Stimulated activated CD4-positive, alpha-beta T cell treated with anti-CD3 and anti-CD28 coated beads, Interleukin-2, amount 100 ng/mL, for 48 hours (primary cell): ENCODE measurements around the gene CT45A5.
"Not testable (repeated sequence)": the region's sequence is repeated elsewhere in the genome, so short reads cannot be mapped to it uniquely, and the experiment has no call there.

Source experiments
- DNase-seq, 2 donors: peaks; one replicate each; pipeline ENCODE4 v3.0.0-alpha.2; 2020

Gene CT45A5, protein sequence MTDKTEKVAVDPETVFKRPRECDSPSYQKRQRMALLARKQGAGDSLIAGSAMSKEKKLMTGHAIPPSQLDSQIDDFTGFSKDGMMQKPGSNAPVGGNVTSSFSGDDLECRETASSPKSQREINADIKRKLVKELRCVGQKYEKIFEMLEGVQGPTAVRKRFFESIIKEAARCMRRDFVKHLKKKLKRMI

DNA sequence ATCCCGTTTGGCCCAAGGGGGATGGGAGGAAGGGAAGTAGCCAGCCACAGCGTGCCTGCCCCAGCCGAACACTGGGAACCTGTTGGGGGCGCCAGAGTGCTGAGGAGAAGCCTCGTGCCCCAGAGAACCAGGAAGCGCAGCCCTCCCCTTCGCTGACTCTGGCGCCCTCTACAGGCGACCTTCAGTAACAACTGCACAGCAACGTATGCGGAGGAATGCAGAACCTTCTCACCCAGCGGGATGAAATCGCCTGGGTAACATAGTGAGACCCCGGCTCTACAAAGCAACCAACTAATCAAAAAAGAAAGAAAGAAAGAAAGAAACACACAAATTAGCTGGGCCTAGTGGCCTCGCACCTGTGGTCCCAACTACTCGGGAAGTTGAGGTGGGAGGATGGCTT lies at the start of gene CT45A5:
TSS of gene CT45A5 (minus strand) at position 101 of the 400 bp plus-strand sequence. CDS start 3,774 bp downstream, outside the sequence.
- DNase-seq, result not testable (repeated sequence)

DNA sequence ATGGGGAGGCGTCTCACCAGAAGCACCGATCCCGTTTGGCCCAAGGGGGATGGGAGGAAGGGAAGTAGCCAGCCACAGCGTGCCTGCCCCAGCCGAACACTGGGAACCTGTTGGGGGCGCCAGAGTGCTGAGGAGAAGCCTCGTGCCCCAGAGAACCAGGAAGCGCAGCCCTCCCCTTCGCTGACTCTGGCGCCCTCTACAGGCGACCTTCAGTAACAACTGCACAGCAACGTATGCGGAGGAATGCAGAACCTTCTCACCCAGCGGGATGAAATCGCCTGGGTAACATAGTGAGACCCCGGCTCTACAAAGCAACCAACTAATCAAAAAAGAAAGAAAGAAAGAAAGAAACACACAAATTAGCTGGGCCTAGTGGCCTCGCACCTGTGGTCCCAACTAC lies 34.6 kb upstream of the CT45A5 start, which contains the start of gene CT45A2:
TSS of gene CT45A2 (minus strand) at position 101 of the 400 bp plus-strand sequence. CDS start 3,747 bp downstream, outside the sequence.
- DNase-seq, result not testable (repeated sequence)

DNA sequence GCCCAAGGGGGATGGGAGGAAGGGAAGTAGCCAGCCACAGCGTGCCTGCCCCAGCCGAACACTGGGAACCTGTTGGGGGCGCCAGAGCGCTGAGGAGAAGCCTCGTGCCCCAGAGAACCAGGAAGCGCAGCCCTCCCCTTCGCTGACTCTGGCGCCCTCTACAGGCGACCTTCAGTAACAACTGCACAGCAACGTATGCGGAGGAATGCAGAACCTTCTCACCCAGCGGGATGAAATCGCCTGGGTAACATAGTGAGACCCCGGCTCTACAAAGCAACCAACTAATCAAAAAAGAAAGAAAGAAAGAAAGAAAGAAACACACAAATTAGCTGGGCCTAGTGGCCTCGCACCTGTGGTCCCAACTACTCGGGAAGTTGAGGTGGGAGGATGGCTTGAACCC lies 17.4 kb upstream of the CT45A5 start, which contains the start of gene CT45A6:
TSS of gene CT45A6 (minus strand) at position 101 of the 400 bp plus-strand sequence. CDS start 3,794 bp downstream, outside the sequence.
- not testable (repeated sequence) for DNase-seq

DNA sequence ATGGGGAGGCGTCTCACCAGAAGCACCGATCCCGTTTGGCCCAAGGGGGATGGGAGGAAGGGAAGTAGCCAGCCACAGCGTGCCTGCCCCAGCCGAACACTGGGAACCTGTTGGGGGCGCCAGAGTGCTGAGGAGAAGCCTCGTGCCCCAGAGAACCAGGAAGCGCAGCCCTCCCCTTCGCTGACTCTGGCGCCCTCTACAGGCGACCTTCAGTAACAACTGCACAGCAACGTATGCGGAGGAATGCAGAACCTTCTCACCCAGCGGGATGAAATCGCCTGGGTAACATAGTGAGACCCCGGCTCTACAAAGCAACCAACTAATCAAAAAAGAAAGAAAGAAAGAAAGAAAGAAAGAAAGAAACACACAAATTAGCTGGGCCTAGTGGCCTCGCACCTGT lies 17.2 kb downstream of the CT45A5 start, which contains the start of gene CT45A3:
TSS of gene CT45A3 (minus strand) at position 101 of the 400 bp plus-strand sequence. CDS start 3,747 bp downstream, outside the sequence.
- DNase-seq, result not testable (repeated sequence)

DNA sequence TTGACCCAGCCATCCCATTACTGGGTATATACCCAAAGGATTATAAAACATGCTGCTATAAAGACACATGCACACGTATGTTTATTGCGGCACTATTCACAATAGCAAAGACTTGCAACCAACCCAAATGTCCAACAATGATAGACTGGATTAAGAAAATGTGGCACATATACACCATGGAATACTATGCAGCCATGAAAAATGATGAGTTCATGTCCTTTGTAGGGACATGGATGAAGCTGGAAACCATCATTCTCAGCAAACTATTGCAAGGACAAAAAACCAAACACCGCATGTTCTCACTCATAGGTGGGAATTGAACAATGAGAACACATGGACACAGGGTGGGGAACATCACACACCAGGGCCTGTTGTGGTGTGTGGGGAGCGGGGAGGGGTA lies 40.6 kb downstream of the CT45A5 start:
- not testable (repeated sequence) for DNase-seq

DNA sequence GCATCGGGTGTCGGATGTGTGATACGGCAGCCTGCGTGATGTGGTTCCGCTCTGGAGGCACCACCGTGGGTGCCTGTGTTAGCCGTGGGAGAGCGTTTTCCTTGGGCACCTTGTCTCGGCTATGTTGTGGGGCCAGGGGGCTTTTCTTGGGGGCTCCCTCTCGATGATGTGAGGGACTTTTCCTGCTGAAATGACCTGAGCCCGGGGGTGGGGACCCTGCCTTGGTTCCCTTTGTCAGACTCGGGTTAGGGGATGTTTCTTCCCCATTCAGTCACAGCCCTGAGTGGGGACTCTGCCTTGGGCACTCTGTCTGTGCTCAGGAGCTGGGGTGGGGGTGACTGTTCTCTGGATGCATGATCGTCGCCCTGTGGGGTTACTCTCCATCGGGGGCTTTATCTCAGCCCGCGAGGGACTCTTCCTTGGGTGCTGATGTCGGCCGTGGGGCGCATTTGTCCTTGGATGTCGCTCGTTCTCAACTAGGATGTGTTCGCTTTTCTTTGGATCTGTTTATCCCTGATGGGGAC lies 44.0 kb downstream of the CT45A5 start:
- DNase-seq, result no peak

DNA sequence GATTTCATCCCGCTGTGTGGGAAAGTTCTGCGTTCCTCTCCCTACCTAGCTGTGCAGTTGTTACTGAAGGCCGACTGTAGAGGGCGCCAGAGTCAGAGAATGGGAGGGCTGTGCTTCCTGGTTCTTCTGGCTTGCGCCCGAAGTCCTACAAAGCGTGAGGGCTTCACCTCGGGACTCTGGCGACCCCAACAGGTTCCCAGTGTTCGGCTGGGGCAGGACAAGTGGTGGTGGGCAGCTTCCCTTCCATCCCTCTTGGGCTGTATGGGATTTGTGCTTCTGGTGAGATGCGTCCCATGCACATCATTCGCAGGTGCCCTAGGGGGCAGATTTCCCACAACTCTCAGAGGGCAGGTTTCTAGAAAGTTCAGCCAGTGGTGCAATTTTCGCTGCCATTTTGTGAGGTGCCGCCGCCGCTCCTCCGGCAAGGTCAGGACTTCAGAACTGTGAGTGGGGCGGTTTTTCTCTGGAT lies 44.6 kb downstream of the CT45A5 start:
- peak; percentile 43 to 63 for DNase-seq

DNA sequence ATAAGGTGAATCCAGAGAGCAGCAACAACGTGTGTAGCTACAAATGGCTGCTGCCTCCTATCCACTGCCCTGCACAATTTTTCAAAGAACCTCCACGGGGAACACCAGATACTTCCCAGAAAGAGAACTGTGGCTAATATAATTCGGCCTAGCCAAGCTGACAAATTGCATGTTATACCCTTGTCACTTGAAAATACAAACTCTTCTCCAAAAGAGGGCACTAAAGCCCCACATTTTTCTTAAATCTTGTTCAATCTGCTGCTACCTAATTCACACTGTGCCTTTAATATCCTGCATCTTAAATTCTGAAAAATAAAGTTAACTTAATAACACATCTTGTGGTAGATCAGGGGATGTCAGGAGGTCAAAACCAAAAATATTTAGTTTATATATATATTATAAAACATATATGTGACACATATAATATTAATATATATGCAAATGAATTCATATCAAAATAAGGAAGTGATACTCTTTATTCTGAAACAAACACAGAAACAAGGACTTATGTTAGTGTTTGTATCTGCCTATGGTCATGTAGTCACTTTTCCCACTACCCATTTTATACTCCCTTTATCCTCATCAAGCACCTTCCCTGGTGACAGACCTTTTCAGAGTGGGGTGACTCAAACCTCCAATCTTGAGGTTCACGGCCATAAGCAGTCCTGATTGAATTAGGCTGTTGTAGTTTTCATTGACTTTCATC lies 47.8 kb downstream of the CT45A5 start:
- no peak for DNase-seq

DNA sequence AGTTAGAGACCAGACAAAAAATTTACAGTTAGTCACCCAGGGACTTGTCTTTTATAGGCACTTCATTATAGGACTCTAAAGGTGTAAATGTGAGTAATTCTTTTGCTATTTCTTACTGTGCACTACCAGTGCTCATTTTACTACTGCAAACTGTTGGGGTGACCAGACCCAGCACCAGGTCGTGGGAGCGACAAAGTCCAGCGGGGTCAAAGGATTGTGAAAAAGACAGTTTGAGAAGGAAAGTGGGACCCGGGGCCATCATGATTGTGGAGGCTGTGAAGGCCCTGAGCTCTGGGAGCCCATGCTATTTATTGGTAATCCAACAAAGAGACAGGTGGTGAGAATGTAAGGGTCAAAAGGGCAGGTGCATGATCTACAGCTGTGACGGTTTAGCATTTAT lies 50.6 kb downstream of the CT45A5 start:
- DNase-seq, result not testable (repeated sequence)
